Endothelial cell of umbilical vein (primary cell): ENCODE data around the gene SUGCT. TPM values are rescaled to one million over a fixed set of nuclear protein-coding genes. Genes with fewer than 3 reads are reported as not detected.

ENCODE experiments used
- BruUV-seq: library from RNA; stranded (reverse); fragments of 400-500 nt; replicated peaks from 2 replicates; lab custom pipeline; 2021; lab: Mats Ljungman, UMichigan
- CTCF ChIA-PET: fragments of 300-600, 350-600 bp; sonication (Branson Sonifier 250); formaldehyde crosslinking; loops from one replicate; lab custom pipeline; 2021; ENCODE audit warnings: antibody characterized with exemption, inconsistent platforms; lab: Charles Lee
- POLR2A ChIA-PET: fragments of 300-600, 350-600 bp; sonication (Branson Sonifier 250); formaldehyde crosslinking; loops from one replicate; lab custom pipeline; 2021; ENCODE audit warnings: antibody characterized with exemption, inconsistent platforms; lab: Charles Lee
- DNase-seq: peaks from one replicate; pipeline ENCODE4 v3.0.0-alpha.2; 2011; ENCODE audit warnings: low read depth, low spot score
- FAIRE-seq: peaks from 2 replicates; lab custom pipeline; 2011; peaks lifted over from hg19 to GRCh38; lab: Jason Lieb, UNC
- H2AFZ ChIP-seq: 2 replicates; pipeline ENCODE4 v1.6.0; 2012; ENCODE audit warnings: low read depth, low read length, control low read depth, inconsistent platforms
- H3K27ac ChIP-seq: 2 replicates; pipeline ENCODE4 v1.5.1; 2011; ENCODE audit warnings: low read depth, mild to moderate bottlenecking, control low read depth, low read length, moderate library complexity; ENCODE audit not compliant: insufficient read depth
- H3K27me3 ChIP-seq, 2 experiments: 2 replicates each; pipeline versions ENCODE4 v1.6.0 to v1.6.1; 2011; ENCODE audit warnings: low read length in 2 of 2, mixed read lengths in 1 of 2; ENCODE audit not compliant: control insufficient read depth in 2 of 2, insufficient read depth in 2 of 2
- H3K36me3 ChIP-seq, 2 experiments: 2 replicates in 1 of 2; 3 replicates in 1 of 2; pipeline ENCODE4 v1.5.1; 2011; ENCODE audit warnings: low read length in 2 of 2, mild to moderate bottlenecking in 1 of 2, moderate library complexity in 1 of 2; ENCODE audit not compliant: control insufficient read depth in 2 of 2, insufficient read depth in 2 of 2; ENCODE audit errors: extremely low read depth in 1 of 2
- H3K4me1 ChIP-seq: 3 replicates; pipeline ENCODE4 v1.5.1; 2011; ENCODE audit warnings: mild to moderate bottlenecking, low read length; ENCODE audit not compliant: control insufficient read depth, insufficient read depth; ENCODE audit errors: extremely low read depth
- H3K4me2 ChIP-seq: 2 replicates; pipeline ENCODE4 v1.6.1; 2011; ENCODE audit warnings: low read length, control low read depth, mixed read lengths; ENCODE audit not compliant: insufficient read depth
- H3K4me3 ChIP-seq, 3 experiments: fragments of 200-600 bp in 1 of 3; sonication (generic), shearing (Covaris generic) in 1 of 3; replicated peaks in 1 of 3; 2 replicates each; pipeline ENCODE4 v1.5.1; 2011 to 2016; ENCODE audit warnings: control low read depth in 3 of 3, low read length in 3 of 3, mild to moderate bottlenecking in 2 of 3, inconsistent platforms in 1 of 3, low read depth in 1 of 3, moderate library complexity in 1 of 3; ENCODE audit not compliant: insufficient read depth in 1 of 3
- H3K79me2 ChIP-seq: 2 replicates; pipeline ENCODE4 v1.6.0; 2012; ENCODE audit warnings: low read length, inconsistent platforms; ENCODE audit not compliant: control insufficient read depth, insufficient read depth
- H3K9ac ChIP-seq: replicated peaks from 2 replicates; pipeline ENCODE3; 2011; ENCODE audit warnings: low read length, control low read depth; ENCODE audit not compliant: insufficient read depth; ENCODE audit errors: extremely low read depth
- H3K9me1 ChIP-seq: replicated peaks from 3 replicates; pipeline ENCODE4 v1.6.0; 2011; ENCODE audit warnings: mild to moderate bottlenecking, low read length; ENCODE audit not compliant: control insufficient read depth, insufficient read depth; ENCODE audit errors: extremely low read depth
- H3K9me3 ChIP-seq: replicated peaks from 2 replicates; pipeline ENCODE4 v1.5.1; 2012; ENCODE audit warnings: low read length, inconsistent platforms; ENCODE audit not compliant: control insufficient read depth, insufficient read depth
- H4K20me1 ChIP-seq: replicated peaks from 2 replicates; pipeline ENCODE3; 2011; ENCODE audit warnings: mild to moderate bottlenecking, low read length; ENCODE audit not compliant: control insufficient read depth, insufficient read depth; ENCODE audit errors: extremely low read depth
- EZH2 ChIP-seq: IDR thresholded peaks from 2 replicates; pipeline ENCODE4 v1.6.1; 2012; ENCODE audit warnings: borderline replicate concordance, low read depth, mild to moderate bottlenecking, moderate library complexity, low read length, inconsistent platforms; ENCODE audit not compliant: severe bottlenecking
- FOS ChIP-seq: IDR thresholded peaks from 2 replicates; pipeline ENCODE4 v1.6.1; 2011; ENCODE audit warnings: mild to moderate bottlenecking, low read length, moderate library complexity, borderline replicate concordance; ENCODE audit not compliant: insufficient read depth
- GATA2 ChIP-seq: IDR thresholded peaks from 2 replicates; pipeline ENCODE4 v1.7.0; 2011; ENCODE audit warnings: low read depth, mild to moderate bottlenecking, moderate library complexity, mixed read lengths, low read length; ENCODE audit not compliant: insufficient read length, insufficient read depth
- JUN ChIP-seq: IDR thresholded peaks from 2 replicates; pipeline ENCODE4 v1.6.1; 2011; ENCODE audit warnings: borderline replicate concordance, low read depth; ENCODE audit not compliant: insufficient read length, insufficient read depth
- MAX ChIP-seq: IDR thresholded peaks from 2 replicates; pipeline ENCODE4 v1.6.1; 2011; ENCODE audit not compliant: insufficient read depth, insufficient read length
- MYC ChIP-seq: IDR thresholded peaks from one replicate; pipeline ENCODE4 v1.6.1; 2011; ENCODE audit warnings: mild to moderate bottlenecking, low read depth, low read length
- POLR2A ChIP-seq: IDR thresholded peaks from 2 replicates; pipeline ENCODE4 v1.6.1; 2012; ENCODE audit warnings: low read depth, mild to moderate bottlenecking, control low read depth, low read length
- POLR2AphosphoS5 ChIP-seq: IDR thresholded peaks from 2 replicates; pipeline ENCODE4 v1.6.1; 2012; ENCODE audit warnings: low read depth, mild to moderate bottlenecking, control low read depth, low read length, moderate library complexity; ENCODE audit not compliant: insufficient read depth
- dilution Hi-C: fragments of 300-500 bp; cut with MboI; formaldehyde crosslinking; loops from one replicate; pipeline ENCODE4 v1.15.0; 2019; ENCODE audit warnings: low sequenced_read_pairs; ENCODE audit not compliant: extremely low pct_ligation_motif_present
- intact Hi-C: fragments of 100-400 bp; cut with micrococcal nuclease; formaldehyde crosslinking; loops from one replicate; pipeline ENCODE4 v1.10.0; 2022
- polyA plus RNA-seq, 4 experiments: library from polyadenylated mRNA; depleted of rRNA in 3 of 4; stranded (reverse) in 3 of 4; unstranded in 1 of 4; fragments of >200 nt; gene quantifications; 2 replicates each; pipeline versions ENCODE4 v1.2.1 to v1.2.3, GENCODE V29; 2011 to 2012; ENCODE audit warnings: missing spikeins in 1 of 4
- total RNA-seq: library from RNA; stranded (reverse); gene quantifications from 2 replicates; pipeline ENCODE4 v1.2.3, GENCODE V29; 2021
- TF ChIP-seq, protein P1 (sequence below), 2 donors: IDR thresholded peaks; 1 replicate in 1 of 2; 2 replicates in 1 of 2; pipeline ENCODE4 v1.5.1; 2011; ENCODE audit warnings: low read length in 2 of 2, mild to moderate bottlenecking in 2 of 2, moderate library complexity in 2 of 2, control low read depth in 1 of 2, inconsistent platforms in 1 of 2, low read depth in 1 of 2; ENCODE audit not compliant: insufficient read depth in 1 of 2; ENCODE audit errors: extremely low read depth in 1 of 2

The SUGCT gene
- total and polyA plus RNA-seq, 2 donors (not counting 3 experiments of a cell fraction or from before 2014, with no cell fraction given), result 1.2 to 1.4 TPM

- BruUV-seq, result no TSS peak
- POLR2A ChIA-PET, result no interaction called here
- TF ChIP-seq MYC (no peak), FOS (no peak), EZH2 (no peak), GATA2 (no peak), POLR2A (no peak), MAX (no peak), JUN (no peak), POLR2AphosphoS5 (no peak)
- TF ChIP-seq, protein P1, sequence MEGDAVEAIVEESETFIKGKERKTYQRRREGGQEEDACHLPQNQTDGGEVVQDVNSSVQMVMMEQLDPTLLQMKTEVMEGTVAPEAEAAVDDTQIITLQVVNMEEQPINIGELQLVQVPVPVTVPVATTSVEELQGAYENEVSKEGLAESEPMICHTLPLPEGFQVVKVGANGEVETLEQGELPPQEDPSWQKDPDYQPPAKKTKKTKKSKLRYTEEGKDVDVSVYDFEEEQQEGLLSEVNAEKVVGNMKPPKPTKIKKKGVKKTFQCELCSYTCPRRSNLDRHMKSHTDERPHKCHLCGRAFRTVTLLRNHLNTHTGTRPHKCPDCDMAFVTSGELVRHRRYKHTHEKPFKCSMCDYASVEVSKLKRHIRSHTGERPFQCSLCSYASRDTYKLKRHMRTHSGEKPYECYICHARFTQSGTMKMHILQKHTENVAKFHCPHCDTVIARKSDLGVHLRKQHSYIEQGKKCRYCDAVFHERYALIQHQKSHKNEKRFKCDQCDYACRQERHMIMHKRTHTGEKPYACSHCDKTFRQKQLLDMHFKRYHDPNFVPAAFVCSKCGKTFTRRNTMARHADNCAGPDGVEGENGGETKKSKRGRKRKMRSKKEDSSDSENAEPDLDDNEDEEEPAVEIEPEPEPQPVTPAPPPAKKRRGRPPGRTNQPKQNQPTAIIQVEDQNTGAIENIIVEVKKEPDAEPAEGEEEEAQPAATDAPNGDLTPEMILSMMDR (IDR thresholded peaks at IDR 0.05; ENCODE audit: extremely low read depth in 1 of 2, insufficient read depth in 1 of 2, low read depth in 1 of 2, low read length in 2 of 2), result no peak
- no peak overlapping the region for H3K27ac ChIP-seq
- H3K27me3 ChIP-seq, result peaks cover 8 to 14% of the 10 kb centered on the region in 2 experiments
- dilution Hi-C loops (no loop called here), intact Hi-C loops (no loop called here)
- no peak overlapping the region for H3K4me2 ChIP-seq
- CTCF ChIA-PET, result no interaction called here
- no peaks in the 10 kb centered on the region for H3K79me2 ChIP-seq
- no peaks in the 10 kb centered on the region for H3K9me3 ChIP-seq
- FAIRE-seq (no peak), DNase-seq (no peak)
- no peak overlapping the region for H3K9ac ChIP-seq
- H3K9me1 ChIP-seq, result no peaks in the 10 kb centered on the region
- H4K20me1 ChIP-seq, result no peaks in the 10 kb centered on the region
- no peak overlapping the region for H2AFZ ChIP-seq
- no peaks in the 10 kb centered on the region for H3K4me1 ChIP-seq
- no peak overlapping the region for H3K4me3 ChIP-seq
- no peaks in the 10 kb centered on the region for H3K36me3 ChIP-seq
These were observed 604.5 kb downstream of the SUGCT start for GRCh38 chr7:40739257-40739656.
